Measurements from ENCODE around the gene IFNA6.
A peak's percentile ranks its signal among the peaks of the same experiment; 100 is the strongest.
"Not testable (repeated sequence)": the region's sequence is repeated elsewhere in the genome, so short reads cannot be mapped to it uniquely, and the experiment has no call there.

Gene IFNA6

DNA sequence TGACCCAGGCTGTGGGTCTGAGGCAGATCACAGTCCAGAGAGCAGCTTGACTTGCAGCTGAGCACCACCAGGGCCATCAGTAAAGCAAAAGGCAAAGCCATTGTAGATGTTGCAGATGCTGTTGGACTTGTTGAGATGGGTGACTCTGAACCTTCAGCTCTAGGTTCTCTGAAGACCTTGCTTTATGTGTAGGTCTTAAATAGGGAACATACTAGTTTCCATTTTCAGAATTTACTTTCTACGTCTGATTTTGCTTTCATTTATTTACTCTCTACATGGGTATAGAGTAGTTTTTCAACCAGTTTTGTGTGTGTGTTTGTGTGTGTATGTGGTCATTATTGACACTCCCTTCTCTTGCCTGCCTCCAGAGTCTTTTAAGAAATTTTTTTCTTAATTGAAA, at the start of gene IFNA6:
Gene IFNA6 (minus strand): TSS at position 101 of the 400 bp plus-strand sequence. CDS start 0 bp downstream, at position 101.
- DNase-seq (ENCODE audit: low spot score), result no peak

- no peak for DNase-seq (ENCODE audit: low spot score)
These were observed 49.3 kb upstream of the IFNA6 start for GRCh38 chr9:21399956-21400355.

- no peak for DNase-seq (ENCODE audit: low spot score)
These were observed 48.3 kb upstream of the IFNA6 start for GRCh38 chr9:21398955-21399489.

- no peak for DNase-seq (ENCODE audit: low spot score)
These were observed 45.4 kb upstream of the IFNA6 start for GRCh38 chr9:21395778-21396717.

GRCh38 chr9:21392270-21392669, 41.6 kb upstream of the IFNA6 start:
- no peak for DNase-seq (ENCODE audit: low spot score)

DNA sequence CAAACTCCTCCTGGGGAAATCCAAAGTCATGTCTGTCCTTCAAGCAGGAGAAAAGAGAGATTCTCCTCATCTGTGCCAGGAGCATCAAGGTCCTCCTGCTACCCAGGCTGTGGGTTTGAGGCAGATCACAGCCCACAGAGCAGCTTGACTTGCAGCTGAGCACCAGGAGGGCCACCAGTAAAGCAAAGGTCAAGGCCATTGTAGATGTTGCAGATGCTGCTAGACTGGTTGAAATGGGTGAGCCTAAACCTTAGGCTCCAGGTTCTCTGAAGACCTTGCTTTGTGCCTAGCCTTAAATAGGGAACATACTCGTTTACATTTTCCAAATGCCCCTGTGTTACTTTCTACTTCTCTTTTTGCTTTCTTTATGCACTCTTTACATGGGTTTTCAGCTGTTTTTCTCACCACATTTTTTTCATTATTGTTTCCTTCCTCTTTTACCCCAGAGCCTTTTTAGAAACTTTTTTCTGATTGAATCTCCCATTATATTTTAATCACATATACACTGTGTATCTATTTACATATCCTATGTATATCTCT, 34.5 kb upstream of the IFNA6 start, which contains the start of gene IFNA2:
Gene IFNA2 (minus strand): TSS at position 268 of the 540 bp plus-strand sequence. CDS start 69 bp downstream, at position 199.
- no peak for DNase-seq (ENCODE audit: low spot score)

- no peak for DNase-seq (ENCODE audit: low spot score)
These were observed 32.9 kb upstream of the IFNA6 start for GRCh38 chr9:21383627-21384026.

DNA sequence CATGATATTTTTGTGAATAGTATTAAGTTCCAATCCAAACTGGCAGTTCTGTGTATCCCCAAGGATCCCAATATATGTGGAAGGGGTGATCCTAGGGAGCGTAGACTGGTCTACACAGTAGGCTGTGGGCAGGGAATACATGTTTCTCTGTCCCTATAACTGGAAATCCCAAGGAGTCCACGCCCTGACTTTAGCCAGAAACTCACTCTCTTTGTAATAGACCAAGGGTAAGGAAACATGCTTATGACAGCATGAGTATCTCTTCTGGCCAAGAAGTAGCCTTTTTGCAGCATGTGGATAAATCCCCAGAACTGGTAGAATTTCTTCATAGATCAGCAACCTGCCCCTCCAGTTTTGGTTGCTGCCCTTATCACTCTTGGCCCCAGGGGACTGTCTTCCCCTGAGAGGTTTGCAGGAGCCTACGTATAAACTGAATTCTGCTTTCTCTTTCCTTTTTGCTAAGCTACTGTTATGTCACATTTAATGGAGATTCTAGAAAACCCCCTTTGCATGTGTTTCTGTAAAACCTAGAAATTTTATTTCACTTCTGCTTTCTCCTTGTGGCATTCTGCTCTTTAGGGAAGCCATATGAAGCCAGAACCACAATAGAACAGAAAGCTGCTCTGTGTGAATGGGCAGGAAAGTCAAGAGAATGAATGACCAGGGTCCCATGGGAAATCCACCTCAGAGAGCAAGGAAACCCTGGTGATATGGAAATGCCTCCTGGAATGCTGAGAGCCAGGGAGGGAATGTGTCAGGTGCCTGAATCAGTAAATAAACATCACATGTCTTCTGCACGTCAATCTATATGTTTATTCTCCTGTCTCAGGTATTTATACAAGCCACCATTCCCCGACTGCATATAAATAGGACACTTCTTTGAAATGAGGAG, 31.0 kb upstream of the IFNA6 start:
- no peak for DNase-seq (ENCODE audit: low spot score)

DNA sequence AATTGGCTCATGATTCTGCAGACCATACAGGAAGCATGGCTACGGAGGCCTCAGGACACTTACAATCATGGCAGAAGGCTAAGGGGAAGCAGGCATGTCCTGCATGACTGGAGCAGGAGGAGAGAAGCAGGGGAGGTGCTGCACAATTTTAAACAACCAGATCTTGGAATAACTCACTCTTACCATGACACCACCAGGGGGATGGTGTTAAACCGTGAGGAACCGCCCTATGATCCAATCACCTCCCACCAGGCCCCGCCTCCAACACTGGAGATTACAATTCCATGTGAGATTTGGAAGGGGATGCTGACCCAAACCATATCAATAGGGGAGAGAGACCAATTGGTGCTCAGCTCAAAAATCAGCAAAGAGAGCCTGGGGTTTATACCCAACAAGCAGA, 20.8 kb upstream of the IFNA6 start:
- DNase-seq (ENCODE audit: low spot score), result not testable (repeated sequence)

- no peak for DNase-seq (ENCODE audit: low spot score)
These were observed 17.3 kb upstream of the IFNA6 start, which contains the start of gene IFNA13 for GRCh38 chr9:21367957-21368356. Gene IFNA13, minus strand, starts transcription at chr9:21368057. Its CDS starts 47 bp downstream, at chr9:21368010.

DNA sequence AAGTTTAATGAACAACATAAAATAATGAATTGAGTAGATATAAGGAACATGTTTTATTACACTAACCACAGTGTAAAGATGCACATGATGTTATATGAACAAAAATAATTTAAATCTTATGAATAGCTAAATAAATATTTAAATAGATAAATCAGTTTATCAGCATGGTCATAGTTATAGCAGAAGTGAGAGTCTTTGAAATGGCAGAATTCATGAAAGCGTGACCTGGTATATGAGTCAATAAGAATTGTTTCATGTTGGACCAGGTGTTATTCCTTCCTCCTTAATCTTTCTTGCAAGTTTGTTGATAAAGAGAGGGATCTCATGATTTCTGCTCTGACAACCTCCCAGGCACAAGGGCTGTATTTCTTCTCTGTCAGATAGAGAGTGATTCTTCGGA, 16.5 kb upstream of the IFNA6 start:
- not testable (repeated sequence) for DNase-seq (ENCODE audit: low spot score)

DNA sequence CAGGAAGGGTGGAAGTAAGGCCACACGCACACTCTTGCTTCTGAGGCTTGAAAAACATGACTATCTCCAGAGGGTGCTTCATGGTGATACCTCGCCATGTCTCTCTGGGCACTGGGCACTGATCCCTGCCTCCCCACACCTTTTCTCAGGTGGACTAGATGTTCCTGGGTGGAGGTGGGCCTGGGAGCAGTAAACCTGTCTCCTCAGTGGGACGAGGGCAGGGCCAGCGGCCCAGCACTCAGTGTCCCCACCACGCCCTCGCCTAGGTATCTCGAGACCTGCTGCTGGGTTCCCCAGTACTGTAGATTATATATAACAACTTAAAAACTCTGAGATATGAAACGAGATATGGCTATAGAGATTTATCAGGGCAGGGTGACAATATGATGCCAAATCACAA, 11.6 kb upstream of the IFNA6 start:
- DNase-seq (ENCODE audit: low spot score), result no peak

DNA sequence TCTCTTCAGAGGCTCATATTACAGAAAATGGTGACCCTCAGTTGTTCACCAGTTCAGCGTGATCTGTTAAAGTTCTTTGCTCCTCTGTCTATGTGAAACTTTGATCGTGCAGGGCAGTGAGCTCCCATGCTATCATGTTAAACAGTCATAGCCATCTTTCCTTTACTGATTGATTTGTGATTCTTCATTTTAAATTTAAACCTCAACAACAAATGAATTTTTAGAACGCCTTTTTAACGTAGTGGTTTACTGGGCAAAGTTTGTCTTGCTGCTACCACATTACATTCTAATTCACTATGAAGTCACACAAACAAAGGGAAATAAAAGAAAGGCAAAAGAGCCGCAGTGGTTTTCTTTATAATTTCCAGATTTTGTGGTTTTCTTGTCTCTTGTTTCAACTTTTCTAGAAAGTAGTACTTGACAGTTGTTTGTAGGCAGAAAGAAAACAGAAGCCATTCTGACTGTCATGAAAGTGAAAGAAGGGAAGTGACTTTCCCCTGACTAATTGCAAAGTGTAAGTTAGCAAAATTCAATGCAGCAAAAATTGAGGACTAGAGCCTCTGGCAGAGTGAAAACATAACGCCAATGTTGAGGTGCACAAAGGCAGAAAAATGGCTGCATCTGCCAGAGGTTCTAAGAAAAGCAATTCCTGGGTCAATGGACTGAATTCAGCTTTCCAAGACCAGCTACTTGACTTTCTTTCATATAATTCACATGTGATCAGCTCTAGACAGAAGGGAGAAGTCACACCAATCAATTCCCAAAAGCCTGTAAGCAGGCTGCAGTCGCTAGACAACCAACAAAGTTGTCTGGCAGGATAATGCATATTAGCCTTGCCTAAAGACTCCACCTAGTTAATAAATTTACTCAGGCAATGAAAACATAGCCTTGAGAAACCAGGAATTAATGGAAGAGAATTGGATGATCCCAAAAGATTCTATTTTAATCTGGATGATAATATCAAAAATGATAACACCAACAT, 7.1 kb upstream of the IFNA6 start:
- DNase-seq (ENCODE audit: low spot score), result no peak

DNA sequence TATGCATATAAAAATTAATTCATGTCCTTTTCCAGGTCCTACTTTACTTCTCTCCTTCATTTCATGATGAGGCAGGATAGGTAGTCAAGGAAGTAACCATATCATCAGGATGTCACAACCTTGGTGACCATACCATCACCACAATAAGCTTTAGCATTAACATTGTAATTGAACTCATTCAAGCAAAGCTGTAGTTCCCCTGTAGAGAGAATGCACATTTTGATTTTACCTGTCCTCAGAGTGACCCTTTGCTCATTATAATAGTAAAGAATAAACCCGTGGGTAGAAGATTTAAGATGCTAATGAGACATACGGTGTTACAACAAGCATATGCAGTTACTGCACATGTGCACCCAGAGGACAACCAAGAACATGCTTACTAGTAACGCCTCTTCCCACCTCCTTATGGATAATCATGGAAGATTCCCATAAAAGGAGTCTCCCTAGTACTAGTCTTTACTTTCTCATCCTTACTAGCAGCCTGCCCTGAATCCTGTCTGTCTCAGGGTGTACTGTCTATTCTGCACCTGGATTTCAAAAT, 2.2 kb downstream of the IFNA6 start:
- no peak for DNase-seq (ENCODE audit: low spot score)

DNA sequence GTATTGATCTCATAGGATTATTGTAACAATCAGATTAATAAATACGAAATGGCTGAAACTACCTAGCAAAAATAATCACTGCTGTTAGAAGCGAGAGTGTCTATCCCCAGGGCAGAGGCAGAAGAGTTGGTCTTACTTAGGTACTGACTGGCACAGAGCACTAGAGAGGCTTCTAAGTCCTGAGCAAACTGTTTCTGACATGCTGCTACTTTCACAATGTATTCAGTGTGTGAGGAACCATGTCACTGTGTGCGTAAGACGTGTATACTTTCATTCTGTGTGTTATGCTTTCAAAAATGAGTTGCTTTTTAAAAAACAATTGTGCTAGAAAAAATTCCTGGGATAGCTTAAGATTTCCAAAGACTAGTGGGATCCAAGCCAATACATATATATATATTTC, 10.0 kb downstream of the IFNA6 start:
- no peak for DNase-seq (ENCODE audit: low spot score)

GRCh38 chr9:21336457-21336856, 14.2 kb downstream of the IFNA6 start:
- DNase-seq (ENCODE audit: low spot score), result no peak

DNA sequence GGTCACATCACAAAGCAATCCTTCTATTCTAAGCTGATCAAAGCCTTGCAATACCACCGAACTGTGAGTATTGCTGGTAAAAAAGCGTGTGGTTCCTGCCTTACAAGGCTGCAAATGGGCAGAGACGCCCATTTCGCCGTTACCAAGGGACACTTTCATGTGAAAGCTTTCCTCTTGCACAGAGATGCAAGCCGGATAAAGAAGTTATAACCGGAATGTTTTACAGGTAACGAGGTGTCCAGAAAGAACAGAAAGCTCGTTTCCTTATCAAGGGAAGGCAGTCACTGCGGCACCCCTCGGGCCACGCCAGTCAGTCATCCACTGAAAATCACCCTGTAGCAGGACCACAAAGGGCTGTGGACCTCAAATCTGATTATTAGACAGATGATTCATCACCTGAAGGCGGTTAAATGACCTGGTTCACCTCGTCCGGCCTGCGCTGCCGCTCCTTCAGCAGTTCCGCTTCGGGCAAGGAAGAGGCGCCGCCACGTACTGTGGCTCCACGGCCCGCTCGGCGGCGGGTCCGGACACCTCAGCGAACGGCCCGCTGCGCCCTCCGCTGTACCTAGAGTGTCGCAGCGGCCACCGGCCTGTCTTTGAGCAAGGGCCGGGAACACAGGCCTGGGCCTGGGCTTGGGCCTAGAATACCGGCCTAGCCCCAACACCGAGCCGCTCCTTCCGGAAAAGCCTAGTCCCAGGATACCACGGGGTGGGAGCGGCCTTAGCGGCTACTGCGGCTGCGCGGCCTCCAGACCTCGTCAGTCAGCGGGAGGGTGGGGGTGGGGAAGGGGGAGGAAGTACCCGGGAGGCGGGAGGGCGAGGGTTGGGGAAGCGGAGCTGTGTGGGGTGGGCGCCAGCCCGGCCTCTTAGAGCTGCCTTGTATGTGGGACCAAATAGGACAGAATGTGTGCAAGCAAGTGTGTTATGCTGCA, 15.7 kb downstream of the IFNA6 start, which contains the start of gene KLHL9:
Gene KLHL9 (minus strand): TSS at position 704 of the 932 bp plus-strand sequence. CDS start 545 bp downstream, at position 159.
- peak; percentile 98 for DNase-seq (ENCODE audit: low spot score)

GRCh38 chr9:21333226-21333625, 17.5 kb downstream of the IFNA6 start:
- no peak for DNase-seq (ENCODE audit: low spot score)
